ENCODE results near the gene AMMECR1.
"Not testable (repeated sequence)": the region's sequence is repeated elsewhere in the genome, so short reads cannot be mapped to it uniquely, and the experiment has no call there.

AMMECR1 gene

GRCh38 chrX:110317820-110318663 is at the start of gene AMMECR1:
AMMECR1 (minus strand) TSS chrX:110318085; CDS start chrX:110318071, 14 bp downstream.
- DNase-seq (ENCODE audit: low spot score) = peak; percentile 85

- no peak for DNase-seq (ENCODE audit: low spot score)
Measured at GRCh38 chrX:110363244-110363643, 45.4 kb upstream of the AMMECR1 start.

- no peak for DNase-seq (ENCODE audit: low spot score)
Measured at GRCh38 chrX:110359273-110359672, 41.4 kb upstream of the AMMECR1 start.

GRCh38 chrX:110358548-110358947 is 40.7 kb upstream of the AMMECR1 start, which contains the start of gene RTL9:
RTL9 (plus strand) TSS chrX:110358848; CDS start chrX:110450618, 91,770 bp downstream.
- no peak for DNase-seq (ENCODE audit: low spot score)

- no peak for DNase-seq (ENCODE audit: low spot score)
Measured at GRCh38 chrX:110346681-110347080, 28.8 kb upstream of the AMMECR1 start.

- peak; percentile 62 for DNase-seq (ENCODE audit: low spot score)
Measured at GRCh38 chrX:110341189-110342035, 23.5 kb upstream of the AMMECR1 start.

GRCh38 chrX:110338935-110339334 is 21.1 kb upstream of the AMMECR1 start:
- no peak for DNase-seq (ENCODE audit: low spot score)

GRCh38 chrX:110333458-110333857 is 15.6 kb upstream of the AMMECR1 start:
- DNase-seq (ENCODE audit: low spot score) = not testable (repeated sequence)

- DNase-seq (ENCODE audit: low spot score) = no peak
Measured at GRCh38 chrX:110331444-110332030, 13.7 kb upstream of the AMMECR1 start.

- DNase-seq (ENCODE audit: low spot score) = not testable (repeated sequence)
Measured at GRCh38 chrX:110328613-110329012, 10.7 kb upstream of the AMMECR1 start.

GRCh38 chrX:110327336-110327735 is 9.5 kb upstream of the AMMECR1 start:
- DNase-seq (ENCODE audit: low spot score) = no peak

GRCh38 chrX:110326712-110327111 is 8.8 kb upstream of the AMMECR1 start:
- no peak for DNase-seq (ENCODE audit: low spot score)

GRCh38 chrX:110322603-110323002 is 4.7 kb upstream of the AMMECR1 start:
- no peak for DNase-seq (ENCODE audit: low spot score)

GRCh38 chrX:110321670-110322069 is 3.8 kb upstream of the AMMECR1 start:
- DNase-seq (ENCODE audit: low spot score) = no peak

GRCh38 chrX:110321081-110321480 is 3.2 kb upstream of the AMMECR1 start:
- DNase-seq (ENCODE audit: low spot score) = no peak

- no peak for DNase-seq (ENCODE audit: low spot score)
Measured at GRCh38 chrX:110320381-110320987, 2.6 kb upstream of the AMMECR1 start.

- no peak for DNase-seq (ENCODE audit: low spot score)
Measured at GRCh38 chrX:110318664-110318968, 731 bp upstream of the AMMECR1 start.

- no peak for DNase-seq (ENCODE audit: low spot score)
Measured at GRCh38 chrX:110317061-110317819, 645 bp downstream of the AMMECR1 start.

- no peak for DNase-seq (ENCODE audit: low spot score)
Measured at GRCh38 chrX:110316351-110317060, 1.4 kb downstream of the AMMECR1 start.

- DNase-seq (ENCODE audit: low spot score) = no peak
Measured at GRCh38 chrX:110315551-110315950, 2.3 kb downstream of the AMMECR1 start.
